NCI-H446 treated with DMSO at 0.1 percent for 48 hours (cell line): ENCODE results near the gene TET3.

Experiments used
- DNase-seq: peaks from one replicate; lab custom pipeline; 2025; lab: John Stamatoyannopoulos, UW

TET3 gene

GRCh38 chr2:74031221-74031620 is 46.5 kb downstream of the TET3 start:
- no peak for DNase-seq

DNA sequence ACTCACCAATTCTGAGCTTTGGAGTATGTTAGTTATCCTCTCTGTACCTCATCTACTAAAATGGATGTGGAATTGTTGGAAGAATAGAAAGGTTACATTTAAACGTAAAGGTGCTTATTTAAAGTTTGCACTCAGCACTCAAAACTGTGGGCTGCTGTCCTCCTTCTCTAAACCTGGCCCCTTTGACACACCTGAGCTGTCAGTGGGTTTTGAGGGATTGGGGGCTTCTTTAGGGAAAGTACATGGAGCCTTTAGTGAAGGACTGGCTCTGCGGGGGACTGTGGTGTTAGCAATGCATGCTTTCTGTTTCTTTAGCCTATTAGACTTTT is 47.2 kb downstream of the TET3 start:
- no peak for DNase-seq

DNA sequence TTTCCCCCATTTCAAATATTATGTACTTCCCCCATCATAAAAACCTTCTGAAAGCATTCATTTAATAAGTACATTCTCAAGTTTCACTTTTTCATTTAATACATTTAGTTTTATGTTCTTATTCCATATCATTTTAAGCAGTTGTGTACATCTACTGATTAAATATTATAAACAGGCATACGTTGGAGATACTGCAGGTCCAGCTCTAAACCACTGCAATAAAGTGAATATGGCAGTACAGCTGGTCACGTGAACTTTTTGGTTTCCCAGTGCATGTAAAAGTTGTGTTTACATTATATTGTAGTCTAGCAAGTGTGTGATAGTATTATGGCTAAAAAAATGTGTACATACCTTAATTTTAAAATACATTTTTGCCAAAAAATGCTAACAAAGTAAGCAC is 48.7 kb downstream of the TET3 start:
- DNase-seq, result no peak
